ENCODE results near the gene FDCSP.
"Not testable (repeated sequence)": the region's sequence is repeated elsewhere in the genome, so short reads cannot be mapped to it uniquely, and the experiment has no call there.

Gene FDCSP

DNA sequence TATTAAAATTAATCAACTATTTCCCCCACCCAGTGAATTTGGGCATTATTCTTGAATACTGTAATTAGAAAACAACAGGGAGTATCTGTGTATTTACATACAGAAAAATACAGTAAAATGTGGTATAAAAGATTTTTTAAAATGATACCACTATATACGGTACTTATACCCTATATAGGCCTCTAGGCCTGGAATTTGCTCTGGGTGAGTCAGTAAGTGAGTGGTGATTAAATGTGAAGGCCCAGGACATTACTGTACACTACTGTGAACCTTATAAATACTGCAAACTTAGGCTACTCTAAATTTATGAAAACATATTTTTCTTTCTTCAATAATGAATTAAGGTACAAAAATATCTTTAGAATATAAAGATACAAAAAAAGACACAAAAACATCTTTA is 10.2 kb downstream of the FDCSP start:
- Histone ChIP-seq H3K36me3 (ENCODE audit: insufficient read depth, low read length) (no peaks in the 10 kb centered on the region), H3K9ac (ENCODE audit: insufficient read length) (no peak overlapping the region), H3K9me3 (ENCODE audit: low read depth, low read length) (no peaks in the 10 kb centered on the region), H3K4me3 (no peak overlapping the region), H3K27ac (no peak overlapping the region)
- DNase-seq (ENCODE audit: low read depth, low spot score), result no peak
- no peak for TF ChIP-seq FOXP2 (optimal IDR thresholded peaks at IDR 0.05; ENCODE audit: control extremely low read depth, extremely low read length, insufficient read depth)
- TF ChIP-seq POLR2AphosphoS5 (IDR thresholded peaks at IDR 0.05; ENCODE audit: borderline replicate concordance, low read depth, low read length), result no peak
- no peak for TF ChIP-seq EZH2 (IDR thresholded peaks at IDR 0.05)

DNA sequence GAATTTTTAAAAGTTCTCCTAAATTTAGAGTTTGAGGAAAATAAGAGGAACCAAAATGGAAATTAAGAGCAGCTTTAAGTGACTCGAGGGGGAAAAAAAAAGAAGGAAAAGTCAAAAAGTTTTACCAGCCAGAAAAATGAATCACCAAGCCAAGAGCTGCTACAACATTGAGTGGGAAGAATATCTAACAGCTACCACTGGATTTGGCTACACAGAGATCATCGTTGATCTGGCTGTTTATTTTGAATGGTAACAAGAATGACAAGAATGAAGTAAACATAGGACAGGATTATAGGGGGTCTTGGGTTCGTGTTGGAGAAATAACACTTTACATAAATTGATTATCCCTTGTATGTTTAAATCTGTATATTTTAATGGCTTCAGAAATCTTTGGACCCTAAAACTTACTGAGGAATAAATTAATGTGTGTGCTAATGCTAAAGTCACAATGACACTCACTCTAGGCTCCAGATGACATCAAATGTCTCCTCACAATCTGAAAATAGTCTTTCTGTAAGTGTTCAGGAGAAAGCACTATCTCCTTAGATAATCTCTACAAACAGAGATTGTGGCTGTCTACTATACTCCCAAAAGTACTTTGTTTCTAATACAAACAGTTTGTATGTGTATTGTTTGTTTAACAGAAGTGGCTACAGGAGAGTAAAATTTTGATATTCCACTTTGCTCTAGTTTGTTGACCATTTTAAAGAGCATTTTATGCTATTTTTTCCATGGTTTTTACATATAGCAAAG is 13.4 kb downstream of the FDCSP start:
- Histone ChIP-seq H3K4me3 (no peak overlapping the region), H3K9ac (ENCODE audit: insufficient read length) (no peak overlapping the region), H3K9me3 (ENCODE audit: low read depth, low read length) (no peaks in the 10 kb centered on the region), H3K27ac (no peak overlapping the region), H3K36me3 (ENCODE audit: insufficient read depth, low read length) (no peaks in the 10 kb centered on the region)
- DNase-seq (ENCODE audit: low read depth, low spot score), result no peak
- TF ChIP-seq EZH2 (IDR thresholded peaks at IDR 0.05) (no peak), POLR2AphosphoS5 (IDR thresholded peaks at IDR 0.05; ENCODE audit: borderline replicate concordance, low read depth, low read length) (no peak), FOXP2 (optimal IDR thresholded peaks at IDR 0.05; ENCODE audit: control extremely low read depth, extremely low read length, insufficient read depth) (no peak)

DNA sequence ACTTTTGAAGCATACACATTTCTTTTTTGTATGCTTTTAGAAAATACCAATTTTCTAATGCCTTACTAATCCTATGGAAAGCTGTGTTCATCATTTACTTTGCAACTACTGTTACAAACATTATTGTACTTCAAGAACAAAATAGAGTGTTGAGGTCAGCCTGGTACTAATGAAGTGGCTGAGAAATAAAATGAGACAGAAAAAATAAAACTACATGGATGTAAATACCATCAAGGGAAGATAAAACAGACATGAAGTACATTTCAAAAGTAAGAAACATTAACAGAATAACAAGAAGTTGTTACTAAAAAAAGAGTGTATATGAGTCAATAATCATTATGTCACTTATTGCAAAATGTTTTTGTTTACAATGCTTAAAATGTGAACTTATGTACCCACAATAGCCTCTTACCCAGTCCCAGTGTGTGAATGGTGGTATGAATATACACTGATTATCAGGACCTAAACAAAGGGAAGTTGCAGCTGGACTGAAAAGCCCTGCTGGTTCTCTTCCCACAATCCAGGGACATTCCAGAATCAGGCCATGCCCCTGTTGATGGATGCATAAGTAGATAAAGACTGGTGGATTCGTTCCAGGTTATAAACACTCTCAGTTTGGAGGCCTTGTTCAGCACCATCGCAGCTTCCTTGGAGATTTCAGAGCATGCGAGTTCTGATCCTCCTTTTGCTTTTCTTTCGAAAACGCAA is 14.1 kb downstream of the FDCSP start:
- DNase-seq (ENCODE audit: low read depth, low spot score), result no peak
- H3K27ac ChIP-seq, result no peak overlapping the region
- no peak overlapping the region for H3K9ac ChIP-seq (ENCODE audit: insufficient read length)
- no peaks in the 10 kb centered on the region for H3K9me3 ChIP-seq (ENCODE audit: low read depth, low read length)
- no peak overlapping the region for H3K4me3 ChIP-seq
- TF ChIP-seq EZH2 (IDR thresholded peaks at IDR 0.05), result no peak
- TF ChIP-seq FOXP2 (optimal IDR thresholded peaks at IDR 0.05; ENCODE audit: control extremely low read depth, extremely low read length, insufficient read depth), result no peak
- H3K36me3 ChIP-seq (ENCODE audit: insufficient read depth, low read length), result no peaks in the 10 kb centered on the region

DNA sequence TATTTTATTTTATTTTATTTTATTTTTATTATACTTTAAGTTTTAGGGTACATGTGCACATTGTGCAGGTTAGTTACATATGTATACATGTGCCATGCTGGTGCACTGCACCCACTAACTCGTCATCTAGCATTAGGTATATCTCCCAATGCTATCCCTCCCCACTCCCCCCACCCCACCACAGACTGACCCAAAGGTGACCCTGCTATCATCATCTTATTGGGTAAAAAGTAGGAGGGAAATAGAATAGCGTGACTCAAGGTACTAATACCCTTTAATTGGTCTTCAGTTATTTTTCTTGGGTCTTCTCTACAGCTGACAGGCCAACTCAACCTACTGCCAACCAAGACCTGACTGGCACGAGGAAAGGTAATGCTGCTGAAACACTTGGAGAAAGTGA is 16.4 kb downstream of the FDCSP start, which contains the start of gene CSN3:
Gene CSN3, plus strand, starts transcription at position 301 of the 400 bp plus-strand sequence. CDS start 2,223 bp downstream, outside the sequence.
- not testable (repeated sequence) for DNase-seq (ENCODE audit: low read depth, low spot score); H3K4me3 ChIP-seq; H3K36me3 ChIP-seq (ENCODE audit: insufficient read depth, low read length); H3K27ac ChIP-seq; H3K9ac ChIP-seq (ENCODE audit: insufficient read length); H3K9me3 ChIP-seq (ENCODE audit: low read depth, low read length)

DNA sequence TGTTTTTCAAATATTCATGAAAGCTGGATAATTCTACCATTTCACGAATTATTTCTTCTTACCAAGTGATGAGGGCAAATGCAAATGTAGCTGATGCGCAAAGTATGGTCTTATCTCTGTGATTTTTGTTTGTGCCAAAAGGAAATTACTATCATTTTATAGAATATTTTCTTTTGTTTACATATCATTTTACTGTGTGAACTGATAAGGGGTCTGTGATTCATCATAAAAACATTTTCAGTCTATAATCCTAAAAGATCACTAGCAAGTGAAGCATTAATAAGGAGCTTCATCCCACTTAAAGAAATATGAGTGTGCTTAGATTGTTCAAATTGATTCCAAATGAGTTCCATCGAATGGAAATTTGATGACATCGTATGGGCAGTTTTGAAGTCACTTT is 17.2 kb downstream of the FDCSP start:
- Histone ChIP-seq H3K36me3 (ENCODE audit: insufficient read depth, low read length) (no peaks in the 10 kb centered on the region), H3K4me3 (no peak overlapping the region), H3K9ac (ENCODE audit: insufficient read length) (no peak overlapping the region), H3K9me3 (ENCODE audit: low read depth, low read length) (no peaks in the 10 kb centered on the region), H3K27ac (no peak overlapping the region)
- TF ChIP-seq EZH2 (IDR thresholded peaks at IDR 0.05) (no peak), FOXP2 (optimal IDR thresholded peaks at IDR 0.05; ENCODE audit: control extremely low read depth, extremely low read length, insufficient read depth) (no peak), POLR2AphosphoS5 (IDR thresholded peaks at IDR 0.05; ENCODE audit: borderline replicate concordance, low read depth, low read length) (no peak)
- no peak for DNase-seq (ENCODE audit: low read depth, low spot score)

DNA sequence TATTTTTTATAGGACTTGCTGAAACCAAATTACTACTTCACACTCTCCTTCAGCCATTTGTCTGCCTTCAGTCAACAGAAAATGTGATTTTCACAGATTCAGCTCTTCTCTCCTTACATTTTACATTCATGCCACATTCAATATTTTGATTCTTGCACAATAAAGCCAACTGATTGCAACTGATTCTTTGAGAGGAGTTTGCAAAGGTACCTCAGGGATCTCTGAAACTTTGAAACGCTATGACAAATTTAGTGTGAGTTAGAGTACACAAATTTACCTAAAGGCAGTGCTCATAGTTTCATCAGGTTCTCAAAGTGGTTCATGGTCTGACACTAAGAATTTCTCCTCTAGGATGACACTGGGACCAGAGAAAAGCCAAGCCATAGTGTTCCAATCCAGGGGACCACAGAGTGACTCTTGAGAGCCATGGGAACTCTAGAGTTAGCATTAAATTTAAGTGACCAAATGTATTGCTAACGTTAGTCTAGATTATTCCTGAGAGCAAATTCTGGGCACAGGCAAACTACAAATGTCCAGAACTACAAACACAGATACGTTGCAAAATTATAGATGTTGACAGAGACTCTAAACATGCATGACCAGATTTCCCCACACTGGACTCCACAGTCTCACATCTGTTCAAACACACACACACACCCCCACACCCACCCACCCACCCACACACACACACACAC is 25.5 kb downstream of the FDCSP start:
- no peaks in the 10 kb centered on the region for H3K36me3 ChIP-seq (ENCODE audit: insufficient read depth, low read length)
- DNase-seq (ENCODE audit: low read depth, low spot score), result no peak

DNA sequence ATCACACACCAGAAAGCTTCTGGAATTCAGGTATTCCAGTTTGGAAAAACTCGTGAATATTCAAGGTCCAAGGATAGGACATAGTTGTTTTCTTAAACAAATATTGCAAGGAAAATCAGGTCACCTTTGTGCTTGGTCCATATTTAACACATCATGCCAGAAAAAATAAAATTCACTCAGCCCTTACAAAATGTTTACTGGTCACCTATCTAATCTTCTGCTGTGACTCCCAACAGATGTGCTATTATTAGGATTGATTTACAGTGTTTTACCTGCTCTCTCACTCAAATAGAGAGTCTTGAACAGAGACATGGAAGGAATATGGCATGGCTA is 26.0 kb downstream of the FDCSP start:
- TF ChIP-seq POLR2AphosphoS5 (IDR thresholded peaks at IDR 0.05; ENCODE audit: borderline replicate concordance, low read depth, low read length) (no peak), EZH2 (IDR thresholded peaks at IDR 0.05) (no peak), FOXP2 (optimal IDR thresholded peaks at IDR 0.05; ENCODE audit: control extremely low read depth, extremely low read length, insufficient read depth) (no peak)
- no peak for DNase-seq (ENCODE audit: low read depth, low spot score)
- Histone ChIP-seq H3K9me3 (ENCODE audit: low read depth, low read length) (no peaks in the 10 kb centered on the region), H3K27ac (no peak overlapping the region), H3K4me3 (no peak overlapping the region), H3K36me3 (ENCODE audit: insufficient read depth, low read length) (no peaks in the 10 kb centered on the region), H3K9ac (ENCODE audit: insufficient read length) (no peak overlapping the region)

More for the DNA sequence above, 25.5 kb downstream of the FDCSP start:
- no peak overlapping the region for H3K9ac ChIP-seq (ENCODE audit: insufficient read length)
- no peak overlapping the region for H3K27ac ChIP-seq
- no peaks in the 10 kb centered on the region for H3K9me3 ChIP-seq (ENCODE audit: low read depth, low read length)
- no peak overlapping the region for H3K4me3 ChIP-seq
- TF ChIP-seq POLR2AphosphoS5 (IDR thresholded peaks at IDR 0.05; ENCODE audit: borderline replicate concordance, low read depth, low read length) (no peak), FOXP2 (optimal IDR thresholded peaks at IDR 0.05; ENCODE audit: control extremely low read depth, extremely low read length, insufficient read depth) (no peak), EZH2 (IDR thresholded peaks at IDR 0.05) (no peak)

DNA sequence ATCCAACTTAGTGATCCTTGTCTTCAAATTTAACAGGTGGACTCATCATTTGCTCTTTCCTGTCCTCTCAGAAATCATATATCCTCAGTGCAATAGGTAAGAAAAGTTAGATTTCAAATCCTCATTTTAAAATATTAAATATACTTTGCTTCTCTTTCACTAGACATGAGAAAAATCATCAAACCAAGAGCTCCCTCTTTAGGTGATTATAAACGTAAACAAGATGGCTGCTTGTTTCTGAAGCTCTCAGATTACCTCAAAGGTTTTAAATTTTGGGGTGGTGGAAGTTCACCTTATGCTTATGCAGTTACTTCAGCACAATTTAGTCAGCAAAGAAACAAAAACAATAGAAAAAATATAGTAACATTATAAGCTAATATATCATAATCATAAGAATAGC is 43.8 kb downstream of the FDCSP start:
- TF ChIP-seq FOXP2 (optimal IDR thresholded peaks at IDR 0.05; ENCODE audit: control extremely low read depth, extremely low read length, insufficient read depth), result no peak
- no peak for TF ChIP-seq POLR2AphosphoS5 (IDR thresholded peaks at IDR 0.05; ENCODE audit: borderline replicate concordance, low read depth, low read length)
- TF ChIP-seq EZH2 (IDR thresholded peaks at IDR 0.05), result no peak
- peak; percentile 6 for DNase-seq (ENCODE audit: low read depth, low spot score)

More for the DNA sequence above, 43.8 kb downstream of the FDCSP start:
- Histone ChIP-seq H3K36me3 (ENCODE audit: insufficient read depth, low read length) (no peaks in the 10 kb centered on the region), H3K4me3 (no peak overlapping the region), H3K27ac (no peak overlapping the region), H3K9ac (ENCODE audit: insufficient read length) (no peak overlapping the region), H3K9me3 (ENCODE audit: low read depth, low read length) (no peaks in the 10 kb centered on the region)

All from SK-N-MC (cell line).